HG03196 (cell line): ENCODE measurements around the gene JMJD8.
A peak's percentile ranks its signal among the peaks of the same experiment; 100 is the strongest.
"Not testable (repeated sequence)": the region's sequence is repeated elsewhere in the genome, so short reads cannot be mapped to it uniquely, and the experiment has no call there.

Source experiments
- ATAC-seq: cut with Tn5 transposase; IDR thresholded peaks from one replicate; pipeline ENCODE4 v1.9.1; 2021; ENCODE audit not compliant: unreplicated experiment

JMJD8 gene

GRCh38 chr16:722835-723633, 38.9 kb upstream of the JMJD8 start:
- no peak for ATAC-seq

- no peak for ATAC-seq
Observed at GRCh38 chr16:721765-722540, 37.8 kb upstream of the JMJD8 start.

- peak; percentile 59 for ATAC-seq
Observed at GRCh38 chr16:720990-721764, 37.0 kb upstream of the JMJD8 start, which contains the start of gene ANTKMT. Gene ANTKMT, plus strand, starts transcription at chr16:721146. Its CDS starts 129 bp downstream, at chr16:721275.

GRCh38 chr16:720447-720989, 36.4 kb upstream of the JMJD8 start:
- peak; percentile 8 for ATAC-seq

- ATAC-seq: no peak
Observed at GRCh38 chr16:719815-720446, 35.8 kb upstream of the JMJD8 start.

GRCh38 chr16:718922-719321, 34.8 kb upstream of the JMJD8 start:
- no peak for ATAC-seq

- no peak for ATAC-seq
Observed at GRCh38 chr16:718389-718788, 34.3 kb upstream of the JMJD8 start.

GRCh38 chr16:717450-718245, 33.5 kb upstream of the JMJD8 start:
- no peak for ATAC-seq

GRCh38 chr16:716768-717325, 32.7 kb upstream of the JMJD8 start:
- no peak for ATAC-seq

GRCh38 chr16:716200-716568, 32.0 kb upstream of the JMJD8 start:
- ATAC-seq: no peak

- ATAC-seq: no peak
Observed at GRCh38 chr16:715477-716199, 31.5 kb upstream of the JMJD8 start.

- peak; percentile 54 for ATAC-seq
Observed at GRCh38 chr16:714558-715476, 30.7 kb upstream of the JMJD8 start, which contains the start of gene METRN. Gene METRN, plus strand, starts transcription at chr16:715118. Its CDS starts 172 bp downstream, at chr16:715290.

GRCh38 chr16:714079-714478, 29.9 kb upstream of the JMJD8 start:
- no peak for ATAC-seq

GRCh38 chr16:712740-713250, 28.7 kb upstream of the JMJD8 start:
- ATAC-seq: not testable (repeated sequence)

GRCh38 chr16:711548-712320, 27.6 kb upstream of the JMJD8 start:
- ATAC-seq: no peak

- no peak for ATAC-seq
Observed at GRCh38 chr16:711084-711483, 26.9 kb upstream of the JMJD8 start.
